ENCODE measurements around the gene DPP4.

GRCh38 chr2:161972232-161972631 is 101.8 kb downstream of the DPP4 start:
- no peak for TF ChIP-seq CTCF (IDR thresholded peaks at IDR 0.05)
- no peak for TF ChIP-seq POLR2AphosphoS5 (IDR thresholded peaks at IDR 0.05)
